HUES64 (cell line): ENCODE data around the gene RPS6KA2.
"Not testable (repeated sequence)": the region's sequence is repeated elsewhere in the genome, so short reads cannot be mapped to it uniquely, and the experiment has no call there.

Source experiments
- H3K27ac ChIP-seq: 2 replicates; pipeline ENCODE4 v1.7.0; 2013; ENCODE audit warnings: low read depth, low read length, inconsistent platforms
- H3K27me3 ChIP-seq: 2 replicates; pipeline ENCODE4 v1.6.1; 2013; ENCODE audit warnings: mild to moderate bottlenecking, low read length; ENCODE audit not compliant: insufficient read depth
- H3K36me3 ChIP-seq: 2 replicates; pipeline ENCODE4 v1.6.1; 2013; ENCODE audit warnings: mild to moderate bottlenecking, low read length; ENCODE audit not compliant: insufficient read depth
- H3K4me1 ChIP-seq: 2 replicates; pipeline ENCODE4 v1.6.1; 2013; ENCODE audit warnings: mild to moderate bottlenecking, low read length, moderate library complexity; ENCODE audit not compliant: insufficient read depth
- H3K4me3 ChIP-seq: 2 replicates; pipeline ENCODE4 v1.5.1; 2013; ENCODE audit warnings: mild to moderate bottlenecking, low read length, moderate library complexity
- H3K9ac ChIP-seq: 2 replicates; pipeline ENCODE4 v1.6.1; 2013; ENCODE audit warnings: mild to moderate bottlenecking, low read depth, low read length
- H3K9me3 ChIP-seq: 2 replicates; pipeline ENCODE4 v1.6.1; 2013; ENCODE audit warnings: low read depth, low read length; ENCODE audit not compliant: insufficient read depth
- WGBS: fragments of 150-250, 120-280 bp; methylation state at CpG from one replicate; pipeline ENCODE4 v1.1.7; 2013; ENCODE audit warnings: missing lambda C conversion rate; 5-methylcytosine and 5-hydroxymethylcytosine counted together

The RPS6KA2 gene

DNA sequence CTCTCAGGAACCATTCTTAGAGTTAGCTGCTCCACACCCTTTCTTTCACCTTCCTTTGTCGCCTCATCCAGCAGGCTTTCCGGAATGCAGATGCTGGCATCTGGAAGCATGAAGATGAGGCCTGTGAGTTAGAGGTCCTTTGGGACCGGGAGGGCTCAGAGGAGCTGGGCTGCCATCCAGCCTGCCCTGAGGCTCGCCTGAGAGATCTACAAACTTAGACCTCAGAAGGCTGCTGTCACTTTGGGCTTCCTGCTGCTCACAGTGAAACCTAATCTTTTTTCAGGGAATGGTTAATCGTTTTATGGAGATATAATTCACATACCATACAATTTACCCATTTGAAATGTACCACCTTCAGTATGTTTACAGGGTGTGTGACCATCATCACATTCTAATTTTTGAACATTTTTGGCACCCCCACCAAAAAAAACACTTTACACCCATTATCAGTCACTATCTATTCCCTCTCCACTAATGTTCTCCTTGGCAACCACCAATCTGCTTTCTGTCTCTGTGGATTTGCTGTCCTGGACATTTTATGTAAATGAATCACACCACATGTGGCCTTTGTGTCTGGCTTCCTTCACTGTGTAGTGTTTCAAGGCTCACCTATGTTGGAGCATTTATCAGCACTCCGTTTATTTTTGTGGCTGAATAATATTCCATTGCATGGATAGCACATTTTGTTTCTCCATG, 224.3 kb downstream of the RPS6KA2 start:
- H3K4me3 ChIP-seq = no peak overlapping the region
- H3K9ac ChIP-seq = no peak overlapping the region
- 86% methylated on average over 6 of the region's 6 CpGs for WGBS
- H3K27ac ChIP-seq = no peak overlapping the region
- H3K36me3 ChIP-seq = no peaks in the 10 kb centered on the region
- H3K27me3 ChIP-seq = no peaks in the 10 kb centered on the region
- H3K4me1 ChIP-seq = peaks cover 7% of the 10 kb centered on the region; the same call in 1 of the 2 replicates
- H3K9me3 ChIP-seq = no peaks in the 10 kb centered on the region

DNA sequence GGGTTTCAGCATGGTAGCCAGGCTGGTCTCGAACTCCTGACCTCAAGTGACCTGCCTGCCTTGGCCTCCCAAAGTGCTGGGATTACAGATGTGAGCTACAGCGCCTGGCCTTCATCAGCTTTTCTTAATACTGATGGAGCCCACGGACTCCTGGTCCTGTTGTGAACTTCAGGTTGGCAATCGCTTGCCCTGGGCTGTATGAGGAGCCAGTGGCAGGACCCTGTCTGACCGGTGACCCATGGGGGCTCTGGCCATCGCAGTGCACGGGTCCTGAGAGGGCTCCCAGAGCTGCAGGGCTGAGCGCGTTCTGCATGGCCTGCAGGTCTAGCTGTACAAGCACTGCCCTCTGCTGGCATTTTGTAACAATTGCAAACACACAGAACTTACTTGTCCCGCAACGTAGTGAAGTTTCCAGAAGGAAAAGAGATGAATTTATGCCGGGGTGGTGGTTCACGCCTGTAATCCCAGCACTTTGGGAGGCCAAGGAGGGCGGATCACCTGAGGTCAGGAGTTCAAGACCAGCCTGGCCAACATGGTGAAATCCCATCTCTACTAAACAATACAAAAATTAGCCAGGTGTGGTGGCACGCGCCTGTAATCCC, 226.3 kb downstream of the RPS6KA2 start:
- not testable (repeated sequence) for H3K9me3 ChIP-seq, H3K36me3 ChIP-seq, H3K4me1 ChIP-seq, H3K4me3 ChIP-seq, H3K27me3 ChIP-seq, H3K27ac ChIP-seq, H3K9ac ChIP-seq
- WGBS = 39% methylated on average over 16 of the region's 16 CpGs

DNA sequence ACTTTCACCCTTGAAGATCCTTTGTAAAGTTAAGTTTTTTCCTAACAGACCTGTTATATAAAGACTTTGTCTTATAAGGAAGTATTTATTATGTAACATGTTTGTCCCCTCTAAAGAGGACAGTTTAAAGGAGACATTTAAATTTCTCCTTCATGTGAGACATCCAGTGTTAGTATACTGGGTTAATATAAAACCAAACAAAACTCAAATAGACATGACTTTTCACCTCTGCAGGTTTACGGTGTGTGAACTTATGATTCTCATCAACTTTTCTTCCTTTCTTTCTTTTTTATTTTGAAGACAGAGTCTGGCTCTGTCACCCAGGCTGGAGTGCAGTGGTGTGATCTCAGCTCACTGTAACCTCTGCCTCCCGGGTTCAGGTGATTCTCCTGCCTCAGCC, 226.9 kb downstream of the RPS6KA2 start:
- no peaks in the 10 kb centered on the region for H3K27me3 ChIP-seq
- H3K9ac ChIP-seq = no peak overlapping the region
- H3K36me3 ChIP-seq = no peaks in the 10 kb centered on the region
- no peak overlapping the region for H3K27ac ChIP-seq
- no peak overlapping the region for H3K4me3 ChIP-seq
- WGBS = 92% methylated on average over 2 of the region's 2 CpGs
- H3K9me3 ChIP-seq = no peaks in the 10 kb centered on the region
- peaks cover 7% of the 10 kb centered on the region; the same call in 1 of the 2 replicates for H3K4me1 ChIP-seq

DNA sequence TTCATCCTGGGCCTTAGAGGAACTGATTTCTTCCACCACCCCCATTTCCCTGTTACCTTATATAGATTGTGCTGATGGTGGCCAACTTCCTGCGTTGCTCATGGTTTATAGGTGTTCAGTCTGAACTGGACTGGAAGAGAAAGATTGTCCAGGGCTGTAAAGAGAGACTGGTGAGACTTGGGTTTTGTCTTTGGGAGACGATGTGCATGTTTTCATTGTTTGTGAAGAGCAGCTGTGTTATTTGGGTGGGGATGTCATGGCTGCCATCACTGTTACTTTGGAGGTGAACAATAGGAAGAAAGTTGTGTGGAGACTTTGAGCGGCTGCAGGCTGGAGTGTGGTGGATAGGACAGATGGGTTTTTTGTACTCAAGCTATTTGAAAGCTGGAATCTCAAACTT, 228.7 kb downstream of the RPS6KA2 start:
- Histone ChIP-seq H3K27me3 (no peaks in the 10 kb centered on the region), H3K4me3 (no peak overlapping the region), H3K9ac (no peak overlapping the region), H3K9me3 (no peaks in the 10 kb centered on the region), H3K27ac (no peak overlapping the region), H3K36me3 (no peaks in the 10 kb centered on the region), H3K4me1 (peaks cover 7% of the 10 kb centered on the region; the same call in 1 of the 2 replicates)
- WGBS = 90% methylated on average over 3 of the region's 3 CpGs

DNA sequence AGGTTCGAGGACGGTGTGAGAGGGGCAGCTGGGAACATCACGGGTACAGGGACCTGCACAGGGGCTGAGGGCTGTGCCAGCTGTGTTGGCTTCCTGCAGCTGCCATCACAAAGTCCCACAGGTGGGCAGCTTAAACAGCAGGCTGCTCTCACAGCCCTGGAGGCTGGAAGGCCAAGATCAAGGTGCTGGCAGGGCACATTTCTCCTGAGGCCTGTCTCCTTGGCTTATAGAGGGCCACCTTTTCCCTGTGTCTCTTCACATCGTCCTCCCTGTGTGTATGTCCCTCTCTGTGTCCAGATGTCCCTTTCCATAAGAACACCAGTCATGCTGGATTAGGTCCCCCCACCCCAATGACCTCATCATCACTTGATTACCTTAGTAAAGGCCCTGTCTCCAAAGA, 229.2 kb downstream of the RPS6KA2 start:
- Histone ChIP-seq H3K36me3 (no peaks in the 10 kb centered on the region), H3K27ac (no peak overlapping the region), H3K4me1 (peaks cover 7% of the 10 kb centered on the region; the same call in 1 of the 2 replicates), H3K4me3 (no peak overlapping the region), H3K27me3 (no peaks in the 10 kb centered on the region), H3K9ac (no peak overlapping the region), H3K9me3 (no peaks in the 10 kb centered on the region)
- 92% methylated on average over 4 of the region's 4 CpGs for WGBS

DNA sequence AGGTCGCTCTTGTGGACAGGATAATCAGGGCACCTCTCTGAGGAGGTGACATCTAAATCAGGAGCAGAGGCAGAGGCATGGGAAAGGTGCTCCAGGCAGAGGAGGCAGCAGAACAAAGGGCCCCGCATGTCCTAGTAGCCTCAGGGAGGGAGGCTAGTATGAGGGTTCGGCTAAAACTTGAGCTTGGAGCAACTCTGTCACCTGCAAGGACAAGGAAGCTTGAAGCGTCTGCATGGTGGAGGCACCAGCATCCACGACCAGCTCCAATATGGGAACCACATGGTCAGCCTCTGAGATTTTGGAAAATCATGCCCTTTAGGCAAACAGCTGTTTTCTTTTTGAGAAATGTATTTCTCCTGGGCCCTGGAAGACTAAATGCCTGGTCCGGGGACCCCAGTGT, 231.3 kb downstream of the RPS6KA2 start:
- Histone ChIP-seq H3K4me1 (peaks cover 7% of the 10 kb centered on the region; the same call in 1 of the 2 replicates), H3K27ac (no peak overlapping the region), H3K9ac (no peak overlapping the region), H3K9me3 (no peaks in the 10 kb centered on the region), H3K4me3 (no peak overlapping the region), H3K36me3 (no peaks in the 10 kb centered on the region), H3K27me3 (no peaks in the 10 kb centered on the region)
- WGBS = 91% methylated on average over 6 of the region's 6 CpGs

DNA sequence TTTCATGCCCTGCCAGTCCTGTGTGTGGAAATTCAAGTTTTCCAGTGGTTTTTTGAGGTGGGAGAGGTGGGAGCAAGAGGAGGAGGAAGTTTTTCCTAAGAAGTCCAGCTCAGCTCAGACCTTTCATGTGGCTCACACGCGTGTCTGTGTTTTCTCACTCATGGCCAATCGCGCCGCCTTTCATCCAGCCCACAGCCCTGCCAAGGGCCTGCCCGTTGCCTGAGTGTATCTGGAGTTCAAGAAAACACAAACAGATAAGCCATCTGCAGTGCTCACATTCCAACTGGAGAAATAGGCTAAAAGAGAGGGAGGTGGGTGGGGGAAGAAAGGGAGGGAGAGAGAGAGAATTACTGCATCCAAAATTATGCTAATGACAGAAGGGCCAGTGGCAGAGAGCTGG, 231.7 kb downstream of the RPS6KA2 start:
- peaks cover 7% of the 10 kb centered on the region; the same call in 1 of the 2 replicates for H3K4me1 ChIP-seq

DNA sequence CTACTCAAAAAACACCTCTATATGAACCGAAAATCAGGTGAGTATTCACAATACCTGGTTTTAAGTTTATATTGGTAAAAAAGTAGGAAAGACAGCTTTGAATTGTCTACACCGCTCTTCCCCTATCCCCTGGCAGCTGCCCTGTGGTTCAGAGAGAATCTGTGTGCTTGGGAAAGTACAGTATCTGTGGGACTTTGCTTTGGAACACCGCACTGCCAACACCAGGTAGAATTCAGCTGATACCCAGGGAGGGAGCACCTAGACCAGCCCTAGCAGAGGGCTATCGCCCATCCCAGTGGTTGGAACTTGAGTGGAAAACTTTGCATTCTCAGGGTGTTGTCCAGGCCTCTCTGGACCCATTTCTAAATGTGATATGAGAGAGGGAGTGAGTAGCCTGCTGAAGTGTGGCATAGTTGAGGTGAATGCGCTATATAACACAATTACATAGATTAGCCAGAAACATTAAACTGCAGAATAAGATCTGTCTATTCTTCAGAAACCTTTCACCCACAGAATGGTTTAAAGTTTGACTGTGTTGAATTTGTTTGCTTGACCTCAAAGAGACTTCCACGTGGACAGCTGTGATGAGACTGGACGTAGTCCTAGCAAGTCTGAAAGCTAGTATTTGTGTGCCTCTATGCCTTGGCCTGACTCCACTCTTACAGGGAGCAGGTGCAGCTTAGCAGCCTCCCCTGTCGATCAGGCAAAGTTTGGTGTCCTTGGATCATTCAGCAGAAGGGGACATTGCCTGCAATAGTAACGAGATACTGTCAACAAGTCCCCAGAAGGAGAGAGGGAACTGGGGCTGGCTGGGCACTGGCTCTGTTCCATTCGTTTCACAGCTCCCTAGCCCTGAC, 232.8 kb downstream of the RPS6KA2 start:
- Histone ChIP-seq H3K36me3 (no peaks in the 10 kb centered on the region), H3K27me3 (no peaks in the 10 kb centered on the region), H3K9me3 (no peaks in the 10 kb centered on the region), H3K4me3 (no peak overlapping the region), H3K4me1 (peaks cover 7% of the 10 kb centered on the region; the same call in 1 of the 2 replicates), H3K27ac (no peak overlapping the region), H3K9ac (no peak overlapping the region)
- 92% methylated on average over 9 of the region's 10 CpGs for WGBS

More for the DNA sequence above, 231.7 kb downstream of the RPS6KA2 start:
- H3K27me3 ChIP-seq = no peaks in the 10 kb centered on the region
- H3K9ac ChIP-seq = no peak overlapping the region
- no peak overlapping the region for H3K4me3 ChIP-seq
- no peaks in the 10 kb centered on the region for H3K36me3 ChIP-seq
- H3K9me3 ChIP-seq = no peaks in the 10 kb centered on the region
- H3K27ac ChIP-seq = no peak overlapping the region
- WGBS = 93% methylated on average over 6 of the region's 6 CpGs

DNA sequence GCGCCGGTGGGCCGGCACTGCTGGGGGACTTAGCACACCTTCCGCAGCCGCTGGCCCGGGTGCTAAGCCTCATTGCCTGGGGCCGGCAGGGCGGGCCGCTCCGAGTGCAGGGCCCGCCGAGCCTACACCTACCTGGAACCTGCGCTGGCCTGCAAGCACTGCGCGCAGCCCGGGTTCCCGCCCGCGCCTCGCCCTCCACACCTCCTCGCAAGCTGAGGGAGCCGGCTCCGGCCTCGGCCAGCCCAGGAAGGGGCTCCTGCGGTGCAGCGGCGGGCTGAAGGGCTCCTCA, 233.6 kb downstream of the RPS6KA2 start:
- H3K4me3 ChIP-seq = no peak overlapping the region
- H3K4me1 ChIP-seq = no peaks in the 10 kb centered on the region
- WGBS = 90% methylated on average over 27 of the region's 27 CpGs

DNA sequence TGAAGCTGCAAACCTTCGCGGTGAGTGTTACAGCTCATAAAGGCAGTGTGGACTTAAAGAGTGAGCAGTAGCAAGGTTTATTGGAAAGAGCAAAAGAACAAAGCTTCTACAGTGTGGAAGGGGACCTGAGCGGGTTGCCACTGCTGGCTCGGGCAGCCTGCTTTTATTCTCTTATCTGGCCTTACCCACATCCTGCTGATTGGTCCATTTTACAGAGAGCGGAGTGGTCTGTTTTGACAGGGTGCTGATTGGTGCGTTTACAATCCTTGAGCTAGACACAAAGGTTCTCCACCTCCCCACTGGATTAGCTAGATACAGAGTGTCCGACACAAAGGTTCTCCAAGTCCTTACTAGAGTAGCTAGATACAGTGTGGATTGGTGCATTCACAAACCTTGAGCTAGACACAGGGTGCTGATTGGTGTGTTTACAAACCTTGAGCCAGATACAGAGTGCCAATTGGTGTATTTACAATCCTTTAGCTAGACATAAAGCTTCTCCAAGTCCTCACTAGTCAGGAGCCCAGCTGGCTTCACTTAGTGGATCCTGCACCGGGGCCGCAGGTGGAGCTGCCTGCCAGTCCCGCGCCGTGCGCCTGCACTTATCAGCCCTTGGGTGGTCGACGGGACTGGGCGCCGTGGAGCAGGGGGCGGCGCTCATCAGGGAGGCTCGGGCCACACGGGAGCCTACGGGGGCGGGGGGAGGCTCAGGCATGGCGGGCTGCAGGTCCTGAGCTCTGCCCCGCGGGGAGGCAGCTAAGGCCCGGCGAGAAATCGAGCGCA, 234.1 kb downstream of the RPS6KA2 start:
- H3K9ac ChIP-seq, H3K9me3 ChIP-seq, H3K4me1 ChIP-seq, H3K4me3 ChIP-seq, H3K27ac ChIP-seq, H3K36me3 ChIP-seq, H3K27me3 ChIP-seq: not testable (repeated sequence)
- WGBS = 91% methylated on average over 30 of the region's 30 CpGs

More for the DNA sequence above, 233.6 kb downstream of the RPS6KA2 start:
- H3K36me3 ChIP-seq = no peaks in the 10 kb centered on the region
- H3K9me3 ChIP-seq = no peaks in the 10 kb centered on the region
- no peak overlapping the region for H3K9ac ChIP-seq
- no peak overlapping the region for H3K27ac ChIP-seq
- H3K27me3 ChIP-seq = no peaks in the 10 kb centered on the region

DNA sequence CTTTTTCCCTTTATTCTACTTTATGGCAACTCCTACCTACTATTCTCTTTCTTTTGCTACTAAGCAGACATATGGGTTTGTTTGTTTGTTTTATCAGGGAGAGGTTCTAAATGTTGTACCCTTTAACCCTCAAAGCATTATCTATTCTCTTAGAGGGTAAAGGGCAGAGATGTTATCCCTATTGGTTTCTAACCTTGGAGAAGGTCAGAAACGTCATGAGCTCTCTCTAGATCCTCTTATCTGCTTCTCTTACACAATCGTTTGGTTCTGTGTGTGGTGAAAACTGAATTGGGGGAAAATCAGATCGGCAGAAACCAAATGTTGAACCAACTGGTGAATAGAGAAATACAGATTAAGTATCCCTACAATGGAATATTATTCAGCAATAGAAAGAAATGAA, 237.9 kb downstream of the RPS6KA2 start:
- no peaks in the 10 kb centered on the region for H3K4me1 ChIP-seq
- no peak overlapping the region for H3K9ac ChIP-seq
- no peaks in the 10 kb centered on the region for H3K27me3 ChIP-seq
- no peak overlapping the region for H3K27ac ChIP-seq
- no peak overlapping the region for H3K4me3 ChIP-seq
- no peaks in the 10 kb centered on the region for H3K9me3 ChIP-seq
- no peaks in the 10 kb centered on the region for H3K36me3 ChIP-seq
- 94% methylated on average over 2 of the region's 3 CpGs for WGBS
